HG02763 (cell line): ENCODE results near the gene DISC1.

Source experiments
- ATAC-seq: cut with Tn5 transposase; IDR thresholded peaks from one replicate; pipeline ENCODE4 v1.9.1; 2021; ENCODE audit warnings: mild to moderate bottlenecking, moderate library complexity; ENCODE audit not compliant: unreplicated experiment

Gene DISC1

DNA sequence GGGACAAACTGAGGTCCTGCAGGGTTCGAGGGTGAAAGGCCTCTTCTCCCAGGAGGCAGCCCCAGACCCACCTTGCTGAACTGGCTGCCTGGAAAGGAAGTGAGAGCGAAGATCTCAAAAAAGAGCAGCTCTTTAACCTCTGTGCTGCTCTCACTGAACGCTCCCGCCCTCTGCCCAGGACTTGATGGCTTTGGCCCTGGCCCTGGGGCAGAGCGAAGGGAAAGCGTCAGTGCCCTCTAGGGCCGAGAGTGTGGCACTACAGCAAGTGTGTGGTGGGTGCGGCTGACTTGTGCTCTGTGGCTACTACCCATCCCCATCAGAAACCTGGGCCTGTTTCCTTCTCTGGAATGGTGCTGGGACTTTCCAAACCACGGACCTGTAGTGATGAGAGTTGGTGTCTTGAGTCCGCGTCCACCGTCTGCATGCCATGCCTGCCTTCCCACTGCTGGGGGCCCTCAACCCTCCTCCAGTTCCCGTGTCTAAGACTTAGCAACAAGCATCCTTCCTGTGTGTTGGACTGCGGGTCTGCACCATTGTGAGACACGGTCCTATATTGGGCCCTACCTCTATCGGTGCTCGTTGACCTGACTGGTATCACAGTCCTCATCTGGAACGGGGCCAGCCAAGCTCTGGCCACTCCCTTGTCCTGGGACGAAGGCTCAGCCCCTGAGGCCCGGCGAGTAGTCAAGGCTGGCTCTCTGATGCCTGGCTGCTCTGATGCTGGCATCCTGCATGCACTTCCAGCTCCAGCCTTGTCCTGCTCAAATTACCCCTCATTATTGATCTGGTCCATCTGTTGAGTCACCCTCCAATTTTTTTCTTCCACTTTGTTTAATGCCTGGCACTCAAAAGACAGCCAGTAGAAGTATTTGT lies 180.3 kb downstream of the DISC1 start:
- ATAC-seq: no peak

- ATAC-seq: no peak
These were observed 181.0 kb downstream of the DISC1 start for GRCh38 chr1:231807541-231807940.

GRCh38 chr1:231808116-231808515 lies 181.5 kb downstream of the DISC1 start:
- ATAC-seq: no peak

- no peak for ATAC-seq
These were observed 182.4 kb downstream of the DISC1 start for GRCh38 chr1:231808990-231809389.

DNA sequence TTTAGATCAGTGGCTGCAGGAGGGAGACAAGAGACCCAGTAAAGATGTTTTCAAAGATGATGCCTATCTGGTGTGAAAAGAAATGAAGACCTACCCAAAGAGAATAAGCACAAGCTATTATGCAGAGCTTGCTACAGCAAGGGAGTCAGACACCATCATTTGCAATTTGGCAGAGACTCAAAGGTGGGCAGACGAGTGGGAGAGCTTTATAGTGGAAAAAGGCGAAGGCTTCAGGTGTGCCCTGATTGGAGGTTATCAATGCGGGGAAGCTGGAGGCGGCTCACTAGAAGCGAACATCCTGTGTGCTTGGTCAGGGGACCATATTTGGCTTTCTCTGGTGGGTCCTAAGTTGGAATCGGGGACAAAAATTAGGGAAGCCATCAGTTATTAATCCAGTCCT lies 183.8 kb downstream of the DISC1 start:
- ATAC-seq: no peak

- ATAC-seq: no peak
These were observed 187.4 kb downstream of the DISC1 start for GRCh38 chr1:231814021-231814420.

DNA sequence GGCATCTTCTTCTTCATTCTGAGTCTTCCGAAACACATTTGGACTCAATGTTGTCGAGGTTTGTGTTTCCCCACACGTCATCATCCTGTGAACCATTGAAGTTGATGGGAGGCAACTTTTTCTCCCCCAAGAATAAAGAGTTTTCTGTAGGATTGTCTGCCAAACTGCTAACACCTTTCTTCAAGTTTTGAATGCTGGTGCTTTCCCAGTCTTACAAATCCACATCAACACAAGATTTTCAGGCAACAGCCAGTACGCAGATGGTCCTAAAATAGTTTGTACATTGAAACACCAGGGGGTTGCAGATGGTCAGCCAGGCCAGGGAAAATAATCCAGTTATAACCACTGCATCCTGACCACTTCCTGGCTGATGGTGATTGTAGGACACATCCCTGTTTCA lies 187.9 kb downstream of the DISC1 start:
- no peak for ATAC-seq

DNA sequence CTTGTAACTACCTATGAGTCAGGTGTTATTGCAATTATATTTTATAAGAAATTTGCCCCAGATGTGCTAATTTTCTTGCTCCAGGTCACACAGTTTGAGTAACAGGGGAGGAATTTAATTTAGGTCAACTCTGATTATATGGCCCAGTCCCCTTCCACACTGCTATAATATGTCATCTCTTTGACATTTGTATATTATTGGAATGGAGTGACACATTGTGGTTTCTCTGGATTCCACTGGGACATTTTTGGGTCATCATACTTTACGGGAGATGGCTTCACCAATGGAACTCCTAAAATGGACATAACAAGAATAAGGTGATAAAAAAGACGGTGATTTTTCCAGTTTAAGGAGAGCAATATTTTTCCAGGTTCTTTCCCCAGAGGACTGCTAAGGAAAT lies 191.2 kb downstream of the DISC1 start:
- no peak for ATAC-seq

GRCh38 chr1:231818337-231818736 lies 191.7 kb downstream of the DISC1 start:
- ATAC-seq: no peak

DNA sequence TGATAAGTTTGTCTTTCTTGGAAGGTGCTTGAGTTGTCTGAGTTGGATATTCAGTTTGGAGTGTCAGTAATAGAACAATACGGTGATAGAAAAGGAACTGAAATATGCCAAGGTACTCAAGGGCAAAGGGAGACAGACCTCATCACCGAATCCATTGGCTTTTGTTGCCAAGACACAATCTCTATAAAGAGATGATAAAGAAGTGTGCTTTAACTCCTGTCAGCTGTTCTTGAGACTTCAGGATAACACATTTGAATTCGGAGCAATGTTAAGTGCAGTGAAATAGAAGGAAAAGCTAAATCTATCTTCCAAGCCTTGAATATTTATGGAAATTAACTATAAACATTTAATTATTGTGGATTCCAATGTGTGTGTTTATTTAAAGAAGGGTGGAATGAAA lies 194.7 kb downstream of the DISC1 start:
- ATAC-seq: no peak

DNA sequence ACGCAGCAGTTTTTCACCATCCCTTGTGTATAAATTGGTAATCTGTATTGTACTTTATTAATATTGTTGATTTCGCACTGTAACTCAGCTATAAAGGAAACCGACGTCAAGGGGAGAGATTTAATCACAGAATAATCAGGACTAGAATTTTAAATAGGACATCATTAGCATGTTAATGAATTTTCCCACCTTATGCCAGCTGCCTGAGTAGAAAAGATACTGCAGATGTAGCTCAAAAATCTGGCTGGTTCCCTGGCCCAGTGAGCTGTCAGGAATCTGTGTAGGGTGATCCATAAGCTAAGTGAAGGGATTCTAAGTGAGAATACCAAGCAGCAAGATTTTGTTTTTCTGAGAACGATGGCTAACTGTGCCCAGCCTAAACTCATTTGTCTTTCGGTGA lies 195.5 kb downstream of the DISC1 start:
- ATAC-seq: no peak

- ATAC-seq: no peak
These were observed 200.0 kb downstream of the DISC1 start for GRCh38 chr1:231826566-231826965.

DNA sequence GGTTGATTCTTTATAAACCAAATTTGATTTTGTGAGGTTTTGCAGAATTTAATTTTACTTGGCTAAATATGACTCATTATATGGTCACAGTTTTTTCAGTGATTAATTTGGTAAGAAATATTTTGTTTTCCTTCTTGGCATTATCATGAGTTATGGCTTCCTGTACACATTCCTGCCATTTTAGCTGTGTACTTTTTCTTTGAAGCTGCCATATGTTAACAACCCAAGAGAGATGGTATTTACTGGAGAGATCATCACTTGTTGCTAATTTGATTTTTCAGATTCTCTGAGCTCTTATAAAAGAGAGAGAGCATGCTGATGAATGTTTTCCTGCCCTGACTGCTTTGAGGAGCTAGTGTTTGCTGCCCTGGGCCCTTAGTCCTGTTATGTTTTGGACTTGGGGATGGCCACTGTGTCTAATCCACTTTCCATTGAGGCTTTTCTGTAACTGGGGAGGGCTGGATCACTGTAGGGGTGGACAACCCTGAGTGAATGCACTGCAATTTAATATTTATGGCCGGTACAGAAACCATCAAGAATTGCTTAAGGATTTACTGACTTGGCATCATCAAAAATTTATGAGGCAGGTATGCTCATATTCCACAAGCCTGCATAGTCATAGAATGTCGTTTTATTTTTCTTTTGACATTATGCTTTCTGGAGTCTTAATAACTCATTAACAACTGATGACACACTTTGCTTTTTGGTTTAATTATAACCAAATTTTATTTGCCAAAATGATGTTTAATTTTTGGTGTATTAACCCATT lies 200.9 kb downstream of the DISC1 start:
- ATAC-seq: no peak

DNA sequence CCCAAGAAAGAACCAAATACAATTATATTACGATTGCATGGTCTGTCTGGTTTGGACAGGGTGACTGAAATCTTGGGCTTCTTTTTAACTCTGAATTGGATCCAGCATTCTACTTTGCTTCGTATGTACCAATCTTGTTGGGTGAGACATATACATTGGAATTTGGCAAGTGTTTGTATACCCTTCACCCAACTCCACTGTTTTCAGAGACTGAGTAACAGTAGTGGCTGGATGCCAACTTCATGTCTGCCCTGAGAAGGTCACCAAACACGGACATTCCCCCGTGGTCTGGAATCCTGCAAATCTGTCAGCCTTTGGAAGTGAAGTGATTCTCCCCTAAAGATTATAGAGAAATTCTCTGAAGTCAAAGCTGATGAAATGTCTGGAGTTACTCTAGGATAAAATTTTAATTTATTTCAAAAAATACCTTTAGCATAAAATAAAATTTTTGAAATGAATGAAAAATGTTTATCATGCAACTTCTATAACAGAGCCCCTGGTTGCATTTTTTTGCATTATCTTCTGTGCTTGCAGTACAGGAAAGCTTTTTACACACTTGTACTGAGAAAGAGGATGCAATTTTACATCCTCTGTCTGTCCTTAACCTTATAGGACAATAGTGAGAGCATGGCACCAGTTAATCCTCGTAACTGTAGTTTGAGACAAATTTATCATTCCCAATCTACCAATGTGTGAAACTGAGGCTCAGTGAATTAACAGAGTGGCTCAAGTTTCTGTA lies 201.8 kb downstream of the DISC1 start:
- no peak for ATAC-seq

GRCh38 chr1:231829332-231829731 lies 202.7 kb downstream of the DISC1 start:
- no peak for ATAC-seq

DNA sequence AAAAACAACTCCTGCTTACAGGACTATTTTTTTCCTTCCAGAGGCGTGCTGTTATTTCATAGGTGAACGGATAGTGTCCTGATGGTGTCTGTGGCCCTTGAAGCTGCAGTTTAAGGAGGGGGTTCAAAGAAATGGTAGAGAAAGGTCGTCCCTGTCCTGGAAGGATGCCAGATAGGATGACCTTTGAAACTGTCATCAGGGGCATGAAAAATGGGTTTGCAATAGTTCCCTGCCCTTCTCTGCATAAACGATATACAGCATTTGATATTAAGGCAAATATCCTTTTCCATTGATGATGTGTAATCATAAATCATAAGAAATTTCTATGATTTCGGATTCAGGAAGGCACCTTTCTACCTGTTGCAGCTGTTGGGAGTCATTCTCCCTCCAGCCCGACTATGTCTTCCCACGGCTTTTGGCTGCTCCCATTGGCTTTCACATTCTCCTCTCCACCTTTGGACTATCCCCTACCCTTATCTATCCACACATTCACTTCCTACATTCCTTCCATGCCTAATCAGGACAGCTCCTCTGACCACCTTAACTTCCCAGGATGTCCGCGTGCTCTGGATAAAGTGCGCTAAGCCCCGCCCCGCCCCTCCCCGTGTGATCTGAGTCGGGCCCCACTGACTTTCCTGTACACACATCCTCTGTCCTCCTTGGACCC lies 209.8 kb downstream of the DISC1 start:
- ATAC-seq: no peak

DNA sequence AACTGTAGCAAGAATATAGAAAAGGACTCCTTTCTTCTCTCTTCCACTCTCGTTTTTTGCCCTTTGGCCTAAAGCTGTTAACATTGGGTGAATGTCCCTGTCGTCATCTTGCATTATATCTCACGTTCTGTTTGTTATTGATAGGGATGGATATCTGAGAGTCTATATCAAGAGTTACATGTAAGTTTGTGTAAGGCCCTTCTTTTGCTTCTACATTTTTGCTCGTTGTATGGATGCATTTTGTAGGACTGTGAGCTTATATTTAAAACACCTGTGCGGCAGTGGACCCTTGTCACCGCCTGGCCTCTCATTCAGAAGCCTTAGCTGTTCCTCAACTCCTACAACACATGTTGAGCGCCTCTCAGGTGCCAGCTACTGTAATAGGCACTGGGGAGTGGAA lies 211.9 kb downstream of the DISC1 start:
- no peak for ATAC-seq

- ATAC-seq: no peak
These were observed 213.4 kb downstream of the DISC1 start for GRCh38 chr1:231839999-231840398.

GRCh38 chr1:231841616-231842344 lies 215.2 kb downstream of the DISC1 start:
- ATAC-seq: no peak

GRCh38 chr1:231842441-231842840 lies 215.9 kb downstream of the DISC1 start:
- no peak for ATAC-seq
